GM21737 (cell line): Measurements from ENCODE around the gene SDF4.
"Not testable (repeated sequence)": the region's sequence is repeated elsewhere in the genome, so short reads cannot be mapped to it uniquely, and the experiment has no call there.

ENCODE experiments used
- ATAC-seq: cut with Tn5 transposase; IDR thresholded peaks from one replicate; pipeline ENCODE4 v1.9.1; 2021; ENCODE audit warnings: mild to moderate bottlenecking, moderate library complexity; ENCODE audit not compliant: unreplicated experiment

The SDF4 gene

DNA sequence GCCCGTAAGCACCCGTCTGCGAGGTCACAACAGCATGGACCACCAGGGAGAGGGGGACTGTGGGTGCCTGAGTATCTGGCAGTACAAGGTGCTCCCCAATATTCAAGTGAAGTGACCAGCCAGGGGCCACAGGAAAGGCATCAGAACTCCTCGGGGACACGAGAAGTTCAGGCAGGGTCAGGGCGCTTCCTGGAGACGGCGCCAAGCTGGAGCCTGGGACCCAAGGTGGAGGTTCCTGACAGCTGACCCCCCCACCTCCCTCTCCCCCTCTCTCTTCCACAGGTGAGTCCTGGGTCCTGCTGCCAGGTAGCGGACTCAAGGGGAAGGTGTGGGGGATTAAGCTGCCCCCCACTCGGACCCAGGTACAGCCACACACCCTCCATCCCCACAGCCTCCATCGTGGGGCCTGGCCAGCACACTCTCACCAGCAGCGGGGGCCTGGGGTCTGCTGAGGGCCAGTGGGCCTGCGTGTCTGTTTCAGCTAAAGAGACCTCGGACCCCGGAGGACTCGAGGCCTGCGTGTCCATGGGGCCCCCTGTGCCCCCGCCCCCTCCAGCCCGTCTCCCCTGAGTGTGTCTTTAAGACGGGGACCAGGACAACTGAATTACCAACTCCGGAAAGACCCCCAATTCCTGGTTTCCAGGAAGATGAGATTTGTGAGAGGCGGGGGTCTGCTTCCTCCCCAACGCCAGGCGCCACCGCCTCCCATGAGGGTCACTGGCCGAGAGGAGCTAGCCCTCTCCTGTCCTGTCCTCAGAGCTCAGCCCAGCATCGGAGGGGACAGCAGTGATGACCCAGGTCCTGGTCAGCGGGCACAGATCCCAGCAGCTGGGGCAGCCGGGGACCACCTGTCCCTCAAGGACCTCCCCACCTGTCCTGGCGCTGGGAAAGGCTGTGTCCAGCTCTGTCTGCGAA is 31.6 kb downstream of the SDF4 start:
- ATAC-seq: no peak

DNA sequence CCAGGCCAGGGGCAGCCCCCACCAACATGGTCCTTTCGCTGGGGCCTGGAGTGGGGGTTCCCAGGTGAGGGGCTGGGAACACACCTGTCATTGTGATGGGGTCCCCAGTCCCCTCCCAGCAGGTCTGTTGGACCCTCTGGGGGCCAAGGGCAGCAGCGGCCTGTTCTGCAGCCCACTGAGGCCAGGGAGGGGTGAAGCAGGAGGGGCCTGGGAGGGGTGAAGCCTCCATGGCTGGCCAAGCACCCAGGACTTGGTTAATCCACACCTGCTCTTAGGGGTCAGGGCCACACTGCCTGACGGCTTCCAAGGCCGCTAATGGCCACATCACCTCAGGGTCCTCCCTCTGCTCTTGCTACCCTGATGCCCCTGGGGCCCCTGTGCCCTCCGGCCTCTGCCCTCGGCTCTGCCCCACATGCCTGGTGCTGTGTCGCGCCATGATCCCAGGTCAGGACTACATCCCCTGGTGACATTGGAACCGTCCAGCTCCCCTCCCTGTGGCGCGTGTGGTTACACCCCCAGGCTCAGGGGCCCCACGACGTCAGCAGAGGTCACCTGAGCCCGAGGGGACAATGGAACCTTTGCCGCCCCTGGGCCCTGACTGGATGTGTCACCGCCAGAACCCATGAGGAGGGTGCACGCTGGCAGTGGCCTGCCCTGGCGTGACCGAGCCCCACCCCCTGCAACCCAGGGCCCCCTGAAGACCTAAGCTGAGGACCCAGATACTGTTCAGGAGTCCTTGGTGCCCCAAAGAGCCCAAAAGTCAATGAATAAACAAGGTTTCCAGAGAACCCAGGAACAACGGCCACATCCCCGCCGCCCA is 32.5 kb downstream of the SDF4 start:
- no peak for ATAC-seq

DNA sequence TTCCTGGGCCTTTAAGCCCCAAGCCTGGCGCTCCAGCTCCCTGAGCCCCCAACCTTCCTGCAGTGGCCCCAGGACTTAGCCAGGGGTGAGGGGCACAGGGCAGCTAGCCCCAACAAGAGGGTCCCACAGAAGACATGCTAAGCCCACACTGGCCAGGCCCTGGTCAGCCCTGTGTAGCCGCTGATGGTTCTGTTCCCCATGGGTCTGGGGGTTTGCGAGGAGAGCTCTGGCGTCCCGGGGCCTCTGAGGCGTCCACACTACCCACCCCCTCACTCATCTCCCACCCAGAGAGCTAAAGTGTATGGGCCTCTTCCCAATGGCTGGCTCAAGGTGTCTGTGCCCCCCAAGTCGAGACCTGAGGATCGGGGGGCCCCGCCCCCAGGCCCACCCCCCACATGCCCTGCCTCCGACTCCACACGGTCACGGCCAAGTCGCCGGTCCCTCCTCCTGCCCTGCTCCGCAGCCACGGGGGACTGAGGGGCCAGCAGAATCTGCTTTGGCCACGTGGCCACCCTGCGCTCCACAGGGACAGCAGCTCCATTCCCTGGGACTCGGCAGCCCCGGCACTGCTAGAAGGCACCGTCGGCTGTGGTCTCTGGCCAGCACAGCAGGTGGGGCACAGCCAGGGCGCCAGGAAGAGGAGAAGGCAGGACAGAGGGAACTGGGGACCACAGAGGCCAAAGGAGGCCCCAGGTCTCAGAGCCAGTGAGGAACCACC is 33.2 kb downstream of the SDF4 start:
- ATAC-seq: no peak

DNA sequence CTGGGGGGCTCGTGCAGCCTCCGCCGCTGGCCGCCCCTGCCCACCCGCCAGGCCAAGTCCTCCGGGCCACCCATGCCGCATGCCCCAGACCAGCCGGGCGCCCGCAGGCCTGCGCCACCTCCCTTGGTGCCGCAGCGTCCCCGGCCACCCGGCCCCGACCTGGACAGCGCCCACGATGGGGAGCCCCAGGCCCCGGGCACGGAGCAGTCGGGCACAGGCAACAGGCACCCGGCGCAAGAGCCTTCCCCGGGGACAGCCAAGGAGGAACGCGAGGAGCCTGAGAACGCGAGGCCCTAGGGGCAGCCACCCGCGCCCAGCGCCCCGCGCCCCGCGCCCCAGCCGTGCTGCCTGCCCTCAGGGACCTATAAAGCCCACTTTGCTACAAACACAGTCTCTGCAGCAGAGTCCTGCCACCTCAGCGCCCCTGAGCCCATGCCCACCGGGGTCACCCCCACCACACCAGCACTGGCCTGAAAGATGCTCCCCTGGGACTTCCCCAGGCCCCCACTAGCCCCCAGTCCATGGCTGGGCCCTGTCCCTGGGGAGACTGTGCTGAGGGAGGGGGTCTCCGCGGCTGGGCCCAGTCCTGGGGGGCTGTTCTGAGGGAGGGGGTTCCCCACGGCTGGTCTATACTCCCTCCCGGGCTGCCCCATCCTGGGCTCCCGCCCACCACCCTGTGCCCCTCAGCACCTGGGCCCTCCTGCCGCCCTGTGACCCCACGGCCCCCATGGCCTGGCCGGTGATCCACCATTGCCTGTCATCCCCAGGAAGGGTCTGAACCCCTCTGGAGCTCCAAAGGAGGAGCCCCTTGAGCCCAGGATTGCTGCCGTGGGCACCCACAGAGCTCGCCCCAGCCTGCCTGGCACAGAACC is 34.0 kb downstream of the SDF4 start:
- ATAC-seq: no peak

DNA sequence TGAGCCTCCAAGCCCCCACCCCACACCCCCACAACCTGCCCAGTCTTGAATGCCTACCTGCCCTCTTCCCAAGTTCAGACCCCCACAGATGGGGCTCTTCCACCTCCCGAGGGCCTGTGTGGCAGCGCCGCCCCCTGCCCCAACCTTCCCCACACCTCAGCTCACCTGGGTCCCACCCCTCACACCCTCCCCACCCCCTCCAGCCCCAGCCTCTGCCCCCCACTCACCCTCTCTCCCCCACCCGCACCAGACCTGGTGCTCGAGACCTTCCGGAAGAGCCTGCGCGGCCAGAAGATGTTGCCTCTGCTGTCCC is 34.7 kb downstream of the SDF4 start:
- ATAC-seq: no peak

DNA sequence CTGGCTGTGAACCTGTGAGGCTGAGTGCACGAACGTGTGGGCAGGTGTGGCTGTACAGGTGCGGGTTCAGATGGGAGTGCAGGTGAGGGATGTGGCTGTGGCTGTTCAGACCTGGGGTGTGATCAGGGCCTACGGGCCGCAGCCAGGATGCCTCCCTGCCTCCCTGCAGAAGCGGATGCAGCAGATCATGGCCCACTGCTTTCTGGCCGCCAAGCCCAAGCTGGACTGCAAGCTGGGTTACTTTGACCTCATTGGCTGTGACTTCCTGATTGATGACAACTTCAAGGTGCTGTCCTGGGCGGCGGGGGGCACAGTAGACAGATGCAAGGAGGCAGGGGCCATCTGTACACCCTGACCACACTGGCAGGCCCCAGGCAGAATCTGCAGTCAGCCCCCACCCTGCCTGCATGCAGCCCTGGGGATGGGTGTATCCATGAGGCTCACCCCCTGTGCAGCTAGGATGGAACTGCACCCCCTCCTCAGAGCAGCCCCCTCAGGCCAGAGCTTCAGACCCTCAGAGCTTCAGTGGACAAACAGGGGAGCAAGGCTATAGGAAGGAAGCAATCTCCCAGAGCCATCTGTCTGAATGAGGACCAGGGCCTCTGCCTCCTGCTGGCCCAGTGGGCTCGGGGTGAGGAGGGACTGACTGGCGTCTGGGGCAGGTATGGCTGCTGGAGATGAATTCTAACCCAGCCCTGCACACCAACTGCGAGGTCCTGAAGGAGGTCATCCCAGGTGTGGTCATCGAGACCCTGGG is 35.2 kb downstream of the SDF4 start:
- ATAC-seq: no peak

DNA sequence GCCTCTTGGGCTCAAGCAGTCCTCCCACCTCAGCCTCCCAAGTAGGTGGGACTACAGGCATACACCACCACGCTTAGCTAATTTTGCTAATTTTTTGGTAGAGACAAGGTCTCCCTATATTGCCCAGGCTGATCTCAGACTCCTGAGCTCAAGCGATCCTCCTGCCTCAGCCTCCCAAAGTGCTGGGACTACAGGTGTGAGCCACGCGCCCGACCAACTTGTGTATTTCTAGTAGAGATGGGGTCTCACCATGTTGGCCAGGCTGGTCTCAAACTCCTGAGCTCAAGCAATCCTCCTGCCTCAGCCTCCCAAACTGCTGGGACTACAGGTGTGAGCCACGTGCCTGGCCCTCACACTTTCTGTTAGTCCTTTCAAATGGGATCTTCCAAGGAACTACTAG is 36.1 kb downstream of the SDF4 start:
- ATAC-seq: not testable (repeated sequence)

DNA sequence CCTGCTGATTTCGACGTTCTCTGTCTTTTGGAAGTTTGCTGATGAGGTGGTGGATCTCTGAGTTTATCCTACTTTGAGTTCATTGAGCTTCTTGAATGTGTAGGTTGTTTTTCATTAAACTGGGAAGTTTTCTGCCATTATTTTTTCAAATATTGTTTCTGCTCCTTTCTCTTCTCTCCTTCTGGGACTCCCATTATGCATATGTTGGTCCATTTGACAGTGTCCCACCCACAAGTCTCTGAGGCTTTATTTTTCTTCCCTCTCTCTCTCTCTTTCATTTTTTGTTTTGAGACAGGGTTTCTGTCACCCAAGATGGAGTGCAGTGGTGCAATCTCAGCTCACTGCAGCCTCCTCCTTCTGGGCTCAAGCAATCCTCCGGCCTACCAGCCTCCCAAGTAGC is 37.1 kb downstream of the SDF4 start:
- ATAC-seq: no peak

DNA sequence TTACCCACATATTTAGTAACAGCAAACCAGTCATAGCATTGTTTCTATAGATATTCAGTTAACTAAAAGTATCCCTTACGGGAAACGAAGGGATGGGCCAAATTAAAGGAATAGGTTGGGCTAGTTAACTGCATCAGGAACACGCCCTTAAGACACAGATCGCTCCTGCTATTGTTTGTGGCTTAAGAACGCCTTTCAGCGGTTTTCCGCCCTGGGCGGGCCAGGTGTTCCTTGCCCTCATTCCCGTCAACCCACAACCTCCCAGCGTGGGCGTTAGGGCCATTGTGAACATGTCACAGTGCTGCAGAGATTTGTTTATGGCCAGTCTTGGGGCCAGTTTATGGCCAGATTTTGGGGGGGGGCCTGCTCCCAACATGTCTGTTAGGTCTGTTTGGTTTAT is 40.1 kb downstream of the SDF4 start:
- ATAC-seq: no peak

DNA sequence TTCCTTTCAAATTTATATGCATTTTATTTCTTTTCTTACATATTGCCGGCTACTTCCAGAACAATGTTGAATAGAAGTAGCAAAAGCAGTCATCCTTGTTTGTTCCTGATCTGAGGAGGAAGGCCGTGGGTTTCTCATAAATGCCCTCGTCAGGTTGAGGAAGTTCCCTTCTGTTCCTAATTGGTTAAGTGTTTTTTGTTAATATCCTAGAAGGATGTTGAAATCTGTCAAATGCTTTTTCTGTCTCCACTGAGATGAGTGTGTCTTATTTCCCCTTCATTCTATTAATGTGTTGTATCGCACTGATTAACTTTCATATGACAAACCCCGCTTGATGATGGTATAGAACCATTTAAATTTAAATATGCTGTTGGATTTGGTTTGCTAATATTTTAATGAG is 42.7 kb downstream of the SDF4 start:
- ATAC-seq: no peak

DNA sequence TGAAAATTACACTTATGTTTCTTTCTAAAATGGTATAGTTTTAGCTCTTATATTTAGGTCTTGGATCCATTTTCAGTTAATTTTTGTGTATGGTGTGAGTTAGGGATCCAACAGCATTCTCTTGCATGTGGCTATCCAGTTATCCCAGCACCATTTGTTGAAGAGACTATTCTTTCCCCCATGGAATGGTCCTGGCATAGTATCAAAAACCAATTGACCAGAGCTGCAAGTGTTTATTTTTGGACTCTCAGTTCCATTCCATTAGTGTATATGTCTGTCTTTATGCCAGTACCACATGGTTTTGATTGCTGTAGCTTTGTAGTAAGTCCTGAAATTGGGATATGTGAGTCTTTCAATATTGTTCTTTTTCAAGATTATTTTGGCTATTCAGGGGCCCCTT is 43.9 kb downstream of the SDF4 start:
- ATAC-seq: no peak

DNA sequence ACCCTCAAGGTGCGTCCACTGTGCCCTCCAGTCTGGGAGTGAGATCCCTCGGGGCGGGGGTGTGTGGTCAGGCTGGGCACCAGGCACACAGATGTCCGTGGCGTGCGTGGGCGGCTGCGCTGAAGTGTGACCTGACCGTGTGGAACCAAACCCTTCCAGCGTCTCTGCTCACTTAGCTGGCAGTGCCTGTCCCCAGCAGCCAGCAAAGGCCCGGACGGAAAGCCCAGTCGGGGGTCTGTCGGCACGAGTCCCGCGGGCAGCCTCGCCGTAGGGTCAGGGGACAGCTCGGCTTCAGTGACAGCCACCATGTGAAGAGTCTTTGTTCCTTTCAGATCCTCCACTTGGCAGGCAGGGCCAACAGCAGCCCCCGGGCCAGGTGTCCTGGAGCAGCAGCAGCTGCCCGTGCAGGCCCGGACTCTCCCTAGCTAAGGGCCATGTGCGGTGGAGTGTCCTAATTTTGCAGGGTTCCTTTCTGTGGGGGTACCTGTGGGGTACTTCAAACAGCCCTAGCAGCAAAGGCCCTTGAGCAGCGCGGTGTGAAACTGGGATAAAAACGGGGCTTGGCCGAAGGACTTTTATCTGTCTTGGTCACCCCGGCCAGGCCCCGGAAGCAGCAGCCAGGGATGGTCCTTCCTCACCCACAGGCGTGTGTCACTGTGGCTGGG is 46.6 kb downstream of the SDF4 start:
- no peak for ATAC-seq

DNA sequence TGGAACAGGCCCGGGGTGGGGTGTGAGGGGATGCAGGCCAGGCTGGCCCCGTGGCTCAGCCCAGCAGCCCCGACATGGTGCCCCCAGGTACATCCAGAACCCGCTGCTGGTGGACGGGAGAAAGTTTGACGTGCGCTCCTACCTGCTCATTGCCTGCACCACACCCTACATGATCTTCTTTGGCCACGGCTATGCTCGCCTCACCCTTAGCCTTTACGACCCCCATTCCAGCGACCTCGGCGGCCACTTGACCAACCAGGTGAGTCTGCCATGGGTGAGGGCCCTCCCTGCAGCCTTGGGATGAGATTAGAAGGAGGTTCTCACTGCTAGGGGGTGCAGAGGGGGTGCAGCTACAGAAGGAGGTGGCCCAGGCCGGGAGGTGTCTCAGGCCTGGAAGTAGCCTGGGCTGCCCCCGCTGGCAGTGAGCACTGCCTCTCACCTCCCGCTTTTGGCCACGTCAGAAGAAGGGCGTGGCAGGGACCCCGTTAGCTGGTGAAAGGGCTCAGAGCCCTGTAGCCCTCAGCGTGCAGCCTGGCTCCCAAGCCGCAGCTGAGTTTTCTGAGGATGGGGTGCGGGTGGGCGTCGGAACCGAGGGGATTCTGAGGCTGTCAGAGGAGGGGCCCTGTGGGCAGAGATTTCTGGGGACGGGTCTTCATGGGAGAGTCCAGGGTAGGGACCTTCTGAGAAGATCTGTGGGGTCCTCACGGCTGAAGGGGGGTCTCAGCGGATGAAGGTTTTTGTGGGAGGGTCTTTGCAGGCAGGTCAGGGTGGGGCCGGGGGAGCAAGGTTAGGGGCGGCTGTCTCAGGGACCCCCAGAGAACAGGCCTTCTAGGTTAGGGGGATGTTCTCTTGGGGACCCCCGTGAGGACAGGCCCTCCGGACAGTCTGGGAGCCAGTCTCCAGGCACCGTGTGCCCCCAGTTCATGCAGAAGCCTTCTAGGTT is 47.7 kb downstream of the SDF4 start:
- no peak for ATAC-seq

DNA sequence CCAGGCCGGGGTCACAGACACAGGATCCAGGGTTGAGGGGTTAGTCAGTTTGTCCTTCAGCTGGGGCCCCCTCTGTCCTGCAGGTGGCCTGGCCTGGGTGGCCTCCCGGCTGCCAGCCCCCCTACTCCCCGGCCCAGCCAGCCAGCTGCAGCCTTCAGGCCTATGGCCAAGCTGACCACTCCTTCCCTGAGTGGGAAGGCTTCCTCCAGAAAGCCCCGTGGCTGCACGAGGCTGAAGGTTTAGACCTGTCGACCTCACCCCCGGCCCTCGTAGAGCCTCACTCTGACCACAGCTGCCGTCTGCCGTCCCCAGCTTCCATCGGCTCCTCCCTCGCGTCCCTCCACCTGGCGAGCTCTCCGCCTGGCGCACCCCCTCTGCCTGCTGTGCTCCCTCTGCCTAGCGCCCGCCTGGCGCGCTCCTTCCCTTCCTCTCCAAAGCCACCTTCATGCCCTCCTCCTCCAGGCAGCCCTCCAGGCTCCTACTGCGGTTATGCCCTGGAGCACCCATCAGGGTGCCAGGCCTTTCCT is 48.5 kb downstream of the SDF4 start:
- no peak for ATAC-seq

DNA sequence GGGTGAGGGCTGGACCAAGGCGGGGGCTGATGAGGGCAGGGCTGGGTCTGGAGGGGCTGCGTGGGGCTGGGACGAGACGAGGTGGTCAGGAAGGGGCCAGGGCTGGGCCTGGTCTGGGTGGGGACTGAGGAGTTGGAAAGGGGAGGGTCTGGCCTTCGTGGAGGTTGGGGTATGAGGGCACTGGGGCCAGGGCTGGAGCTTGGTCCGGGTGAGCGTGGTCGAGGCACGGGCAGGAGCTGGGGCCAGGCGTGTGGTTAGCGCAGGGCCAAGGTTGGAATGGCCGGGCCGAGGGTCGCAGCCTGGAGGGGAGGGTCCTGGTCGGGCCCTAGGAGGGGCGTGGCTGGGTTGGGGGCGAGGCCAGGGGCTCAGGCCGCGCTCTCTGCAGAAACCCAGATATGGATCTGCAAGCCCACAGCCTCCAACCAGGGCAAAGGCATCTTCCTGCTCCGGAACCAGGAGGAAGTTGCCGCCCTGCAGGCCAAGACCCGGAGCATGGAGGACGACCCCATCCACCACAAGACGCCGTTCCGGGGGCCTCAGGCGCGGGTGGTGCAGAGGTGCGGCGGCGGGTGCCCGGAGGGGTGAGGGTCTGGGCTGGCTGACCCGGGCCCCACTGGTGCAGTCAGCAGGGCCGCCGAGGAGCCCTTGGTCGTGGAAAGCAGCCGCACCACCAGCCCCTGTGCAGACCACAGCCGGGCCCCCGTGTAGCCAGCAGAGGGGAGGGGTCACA is 49.1 kb downstream of the SDF4 start:
- no peak for ATAC-seq

DNA sequence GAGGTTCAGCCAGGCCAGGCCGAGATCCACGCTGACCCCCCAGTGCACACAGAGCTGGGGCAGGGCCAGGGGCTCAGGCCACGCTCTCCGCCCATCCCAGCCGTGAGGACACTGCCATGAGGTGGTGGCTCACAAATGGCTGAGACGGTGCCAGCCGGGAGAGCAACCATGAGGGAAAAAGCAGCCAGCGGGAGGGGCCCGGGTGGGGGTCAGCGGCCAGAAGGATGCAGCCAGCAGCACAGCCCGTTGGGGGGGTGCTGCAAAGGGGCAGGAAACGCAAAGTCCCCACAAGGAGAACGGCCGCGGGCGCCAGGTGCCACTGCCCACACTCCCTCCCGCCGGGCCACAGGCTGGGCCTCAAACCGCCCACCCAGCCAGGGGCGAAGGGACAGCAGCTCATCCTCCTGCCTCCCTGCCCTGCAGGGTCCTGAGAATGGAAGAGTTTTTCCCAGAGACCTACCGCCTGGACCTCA is 49.8 kb downstream of the SDF4 start:
- no peak for ATAC-seq
